HCT116 (cell line): ENCODE data around the gene ACSM3. TPM values are rescaled to one million over a fixed set of nuclear protein-coding genes. Genes with fewer than 3 reads are reported as not detected.

Experiments used
- ATAC-seq: fragments of 200-7000 bp; cut with Tn5 transposase; 2 replicates; pipeline ENCODE4 v1.9.1; 2020; ENCODE audit warnings: mild to moderate bottlenecking, moderate library complexity
- BruUV-seq: library from RNA; stranded (reverse); fragments of 400-500 nt; replicated peaks from 2 replicates; lab custom pipeline; 2021; lab: Mats Ljungman, UMichigan
- CTCF ChIA-PET: fragments of 300-600 bp; sonication (Branson Sonifier 250); formaldehyde crosslinking; loops from one replicate; lab custom pipeline; 2021; ENCODE audit warnings: antibody characterized with exemption; lab: Charles Lee
- POLR2A ChIA-PET: fragments of 300-600, 350-600 bp; sonication (Branson Sonifier 250); formaldehyde crosslinking; loops from one replicate; lab custom pipeline; 2021; ENCODE audit warnings: antibody characterized with exemption; lab: Charles Lee
- RAD21 ChIA-PET, 2 experiments: fragments of 300-600 bp; sonication (Branson Sonifier 250); formaldehyde crosslinking; loops; one replicate each; lab custom pipeline; 2023; ENCODE audit warnings: low total read pairs in 2 of 2; ENCODE audit not compliant: uncharacterized antibody in 2 of 2, unreplicated experiment in 2 of 2, low non-redundant PET in 1 of 2; lab: Charles Lee
- DNase-seq: peaks from one replicate; pipeline ENCODE4 v3.0.0-alpha.2; 2010; ENCODE audit warnings: low read depth, low spot score
- H2AFZ ChIP-seq: fragments of 200-600 bp; shearing (Covaris generic), sonication (generic); 2 replicates; pipeline ENCODE4 v1.6.1; 2017; ENCODE audit warnings: low read depth, mixed run types, mixed read lengths, antibody characterized with exemption, low read length; ENCODE audit not compliant: poor library complexity, severe bottlenecking
- H3K27ac ChIP-seq: 2 replicates; pipeline ENCODE4 v1.5.1; 2012; ENCODE audit warnings: low read depth, low read length
- H3K27me3 ChIP-seq: fragments of 200-600 bp; sonication (generic); 2 replicates; pipeline ENCODE4 v1.6.1; 2016; ENCODE audit warnings: mixed run types, low read length, mixed read lengths; ENCODE audit not compliant: insufficient read depth
- H3K36me3 ChIP-seq, 2 experiments: fragments of 200-500 bp in 1 of 2; fragments of 200-600 bp in 1 of 2; sonication (Bioruptor generic) in 1 of 2; sonication (generic) in 1 of 2; 2 replicates each; pipeline versions ENCODE4 v1.5.1 to v1.6.1; 2014 to 2016; ENCODE audit warnings: low read length in 2 of 2, inconsistent platforms in 1 of 2, mixed read lengths in 1 of 2, mixed run types in 1 of 2; ENCODE audit not compliant: insufficient read depth in 2 of 2, control insufficient read depth in 1 of 2
- H3K4me1 ChIP-seq, 2 experiments: fragments of 200-600 bp in 1 of 2; sonication (generic) in 1 of 2; 2 replicates each; pipeline versions ENCODE4 v1.5.1 to v1.6.1; 2012 to 2017; ENCODE audit warnings: low read length in 2 of 2, inconsistent platforms in 1 of 2, mild to moderate bottlenecking in 1 of 2, mixed read lengths in 1 of 2, mixed run types in 1 of 2, moderate library complexity in 1 of 2; ENCODE audit not compliant: insufficient read depth in 2 of 2, control insufficient read depth in 1 of 2
- H3K4me2 ChIP-seq: fragments of 200-600 bp; sonication (generic); 2 replicates; pipeline ENCODE4 v1.6.1; 2017; ENCODE audit warnings: mixed run types, low read length, mixed read lengths
- H3K4me3 ChIP-seq, 2 experiments: fragments of 200-600 bp in 1 of 2; sonication (generic) in 1 of 2; replicated peaks in 1 of 2; 2 replicates each; pipeline ENCODE4 v1.5.1; 2011 to 2016; ENCODE audit warnings: low read length in 2 of 2, control low read depth in 1 of 2, low read depth in 1 of 2, mild to moderate bottlenecking in 1 of 2, mixed read lengths in 1 of 2, mixed run types in 1 of 2
- H3K79me2 ChIP-seq: fragments of 200-600 bp; sonication (generic); 2 replicates; pipeline ENCODE4 v1.6.1; 2017; ENCODE audit warnings: mild to moderate bottlenecking, mixed run types, low read length, moderate library complexity, mixed read lengths; ENCODE audit not compliant: insufficient read depth
- H3K9ac ChIP-seq: fragments of 200-600 bp; sonication (generic); 2 replicates; pipeline ENCODE4 v1.6.1; 2016; ENCODE audit warnings: low read length, mixed read lengths
- H3K9me2 ChIP-seq: fragments of 200-600 bp; sonication (generic), shearing (Covaris generic); 2 replicates; pipeline ENCODE4 v1.6.1; 2017; ENCODE audit warnings: mixed run types, mild to moderate bottlenecking, moderate library complexity; ENCODE audit not compliant: insufficient read depth
- H3K9me3 ChIP-seq, 2 experiments: fragments of 200-500 bp in 1 of 2; fragments of 200-600 bp in 1 of 2; sonication (Bioruptor generic) in 1 of 2; sonication (generic) in 1 of 2; 2 replicates each; pipeline ENCODE4 v1.6.1; 2014 to 2017; ENCODE audit warnings: low read length in 2 of 2, mixed read lengths in 2 of 2, inconsistent platforms in 1 of 2, low read depth in 1 of 2, mild to moderate bottlenecking in 1 of 2, mixed run types in 1 of 2, moderate library complexity in 1 of 2; ENCODE audit not compliant: control insufficient read depth in 1 of 2, insufficient read depth in 1 of 2
- H4K20me1 ChIP-seq: fragments of 200-600 bp; sonication (generic), shearing (Covaris generic); 2 replicates; pipeline ENCODE4 v1.6.1; 2017; ENCODE audit warnings: mixed run types, mild to moderate bottlenecking, moderate library complexity; ENCODE audit not compliant: insufficient read depth
- ELF1 ChIP-seq: IDR thresholded peaks from 2 replicates; pipeline ENCODE4 v1.6.1; 2012; ENCODE audit warnings: low read depth, borderline replicate concordance
- POLR2AphosphoS5 ChIP-seq: IDR thresholded peaks from 2 replicates; pipeline ENCODE4 v1.6.1; 2011; ENCODE audit warnings: mild to moderate bottlenecking, low read depth, low read length, moderate library complexity
- RAD21 ChIP-seq: IDR thresholded peaks from 2 replicates; pipeline ENCODE4 v1.6.1; 2012; ENCODE audit warnings: low read depth, mild to moderate bottlenecking
- TCF7L2 ChIP-seq: IDR thresholded peaks from 2 replicates; pipeline ENCODE4 v1.7.0; 2011; ENCODE audit warnings: borderline replicate concordance, inconsistent platforms; ENCODE audit not compliant: insufficient read depth, insufficient read length; ENCODE audit errors: extremely low read depth
- intact Hi-C: fragments of 100-400 bp; cut with micrococcal nuclease; formaldehyde crosslinking; loops from 2 replicates; pipeline ENCODE4 v1.10.0; 2022
- total RNA-seq: library from RNA; stranded (reverse); gene quantifications from one replicate; pipeline ENCODE4 v1.2.1, GENCODE V29; 2021; ENCODE audit not compliant: unreplicated experiment

Gene ACSM3
- total RNA-seq, 1 experiment from 2014 or later = 15.0 TPM

DNA sequence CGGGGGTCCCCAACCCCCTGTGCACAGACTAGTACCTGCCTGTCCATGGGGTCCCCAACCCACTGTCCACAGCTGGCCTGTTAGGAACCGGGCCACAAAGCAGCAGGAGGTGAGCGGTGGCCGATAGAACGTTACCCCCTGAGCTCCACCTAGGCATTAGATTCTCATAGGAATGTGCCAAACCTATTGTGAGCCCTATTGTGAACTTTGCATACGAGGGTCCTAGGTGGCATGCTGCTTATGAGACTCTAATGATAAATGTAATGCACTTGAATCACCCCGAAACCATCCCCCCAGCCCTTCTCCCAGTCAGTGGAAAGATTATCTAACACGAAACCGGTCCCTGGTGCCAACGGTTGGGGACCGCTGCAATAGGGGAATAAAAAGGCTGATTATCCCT lies 44.0 kb downstream of the ACSM3 start:
- Histone ChIP-seq H3K4me3 (peak overlapping the region; percentile 92 to 95), H3K79me2 (peaks cover 25% of the 10 kb centered on the region), H3K9ac (peak overlapping the region; percentile 77), H3K4me2 (peak overlapping the region; percentile 81), H3K27ac (peak overlapping the region; percentile 90), H3K36me3 (no peaks in the 10 kb centered on the region), H3K27me3 (no peaks in the 10 kb centered on the region), H4K20me1 (no peaks in the 10 kb centered on the region), H3K9me3 (no peaks in the 10 kb centered on the region), H3K4me1 (peaks cover 8 to 16% of the 10 kb centered on the region in 2 experiments), H2AFZ (no peak overlapping the region), H3K9me2 (no peaks in the 10 kb centered on the region)
- ChIA-PET POLR2A (no interaction called here), RAD21 (interaction anchor here in 1 of 2 experiments (1.7 kb wide), 1 partner anchor 294 kb away, joined by 3 read pairs; no protein-coding TSS in a partner anchor), CTCF (no interaction called here)
- BruUV-seq = no TSS peak
- DNase-seq (no peak), ATAC-seq (no peak)
- TF ChIP-seq POLR2AphosphoS5 (peak; percentile 21; the same call in 1 of the 2 replicates), TCF7L2 (no peak)
- intact Hi-C loops = loop anchor here (5.0 kb wide), 1 partner anchor 274 kb away; no protein-coding TSS in a partner anchor

DNA sequence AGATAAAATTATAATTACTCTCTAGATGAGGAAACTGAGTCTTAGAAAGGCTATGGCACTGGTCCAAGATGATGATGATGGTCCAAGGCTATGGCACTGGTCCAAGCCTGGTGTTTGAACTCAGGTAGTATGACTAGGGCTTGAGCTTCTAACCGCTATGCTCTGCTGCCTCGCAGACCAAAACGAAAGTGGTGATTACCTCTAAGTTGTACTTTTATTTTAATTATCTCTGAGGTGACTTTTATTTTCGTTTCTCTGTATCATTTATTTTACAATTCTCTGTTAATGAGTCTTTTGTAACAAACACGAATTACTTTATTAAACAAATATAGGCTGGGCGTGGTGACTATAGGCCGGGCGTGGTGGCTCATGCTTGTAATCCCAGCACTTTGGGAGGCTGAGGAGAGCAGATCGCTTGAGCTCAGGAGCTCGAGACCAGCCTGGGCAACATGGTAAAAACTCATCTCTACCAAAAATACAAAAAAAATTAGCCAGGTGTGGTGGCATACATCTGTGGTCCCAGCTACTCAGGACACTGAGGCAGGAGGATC lies 48.1 kb downstream of the ACSM3 start:
- H3K27ac ChIP-seq = no peak overlapping the region
- no peaks in the 10 kb centered on the region for H3K27me3 ChIP-seq
- intact Hi-C loops = no loop called here
- peaks cover 11% of the 10 kb centered on the region for H3K79me2 ChIP-seq
- H3K9me2 ChIP-seq = no peaks in the 10 kb centered on the region
- no peak overlapping the region for H3K4me3 ChIP-seq
- no peak overlapping the region for H2AFZ ChIP-seq
- no peak overlapping the region for H3K4me2 ChIP-seq
- H3K9ac ChIP-seq = no peak overlapping the region
- CTCF ChIA-PET = no interaction called here
- no peaks in the 10 kb centered on the region for H3K9me3 ChIP-seq
- no peaks in the 10 kb centered on the region for H4K20me1 ChIP-seq
- RAD21 ChIA-PET = no interaction called here
- peaks cover 2 to 4% of the 10 kb centered on the region in 2 experiments; a peak in 1 of 4 replicates for H3K36me3 ChIP-seq
- TF ChIP-seq ELF1 (no peak), RAD21 (no peak)
- peaks cover 8 to 11% of the 10 kb centered on the region in 2 experiments for H3K4me1 ChIP-seq
- POLR2A ChIA-PET = no interaction called here
- DNase-seq = no peak
- BruUV-seq = no TSS peak
- no peak for ATAC-seq
